HG03432 (cell line): ENCODE results near the gene KANSL1L.
"Not testable (repeated sequence)": the region's sequence is repeated elsewhere in the genome, so short reads cannot be mapped to it uniquely, and the experiment has no call there.

Source experiments
- ATAC-seq: cut with Tn5 transposase; IDR thresholded peaks from one replicate; pipeline ENCODE4 v1.9.1; 2021; ENCODE audit warnings: mild to moderate bottlenecking, moderate library complexity; ENCODE audit not compliant: unreplicated experiment

Gene KANSL1L

DNA sequence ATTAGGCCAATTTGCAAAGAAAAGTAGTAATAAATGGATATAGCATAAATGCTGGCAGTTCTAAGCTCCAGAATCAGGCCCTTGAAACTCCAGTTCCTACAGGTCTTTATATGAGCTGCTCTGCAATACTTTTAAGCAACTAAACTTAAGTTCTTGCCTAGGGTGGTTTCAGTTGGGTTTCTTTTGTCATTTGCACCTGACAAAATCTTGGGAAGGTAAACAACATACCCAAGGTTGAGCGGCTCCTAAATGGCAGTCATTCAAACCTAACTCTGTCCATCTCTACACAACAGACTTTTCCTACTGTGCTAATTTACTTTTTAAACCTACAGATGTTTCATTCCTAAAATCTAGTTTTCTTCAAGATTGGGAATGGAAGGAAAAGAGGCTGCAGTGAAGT lies 9.3 kb upstream of the KANSL1L start:
- ATAC-seq: no peak

DNA sequence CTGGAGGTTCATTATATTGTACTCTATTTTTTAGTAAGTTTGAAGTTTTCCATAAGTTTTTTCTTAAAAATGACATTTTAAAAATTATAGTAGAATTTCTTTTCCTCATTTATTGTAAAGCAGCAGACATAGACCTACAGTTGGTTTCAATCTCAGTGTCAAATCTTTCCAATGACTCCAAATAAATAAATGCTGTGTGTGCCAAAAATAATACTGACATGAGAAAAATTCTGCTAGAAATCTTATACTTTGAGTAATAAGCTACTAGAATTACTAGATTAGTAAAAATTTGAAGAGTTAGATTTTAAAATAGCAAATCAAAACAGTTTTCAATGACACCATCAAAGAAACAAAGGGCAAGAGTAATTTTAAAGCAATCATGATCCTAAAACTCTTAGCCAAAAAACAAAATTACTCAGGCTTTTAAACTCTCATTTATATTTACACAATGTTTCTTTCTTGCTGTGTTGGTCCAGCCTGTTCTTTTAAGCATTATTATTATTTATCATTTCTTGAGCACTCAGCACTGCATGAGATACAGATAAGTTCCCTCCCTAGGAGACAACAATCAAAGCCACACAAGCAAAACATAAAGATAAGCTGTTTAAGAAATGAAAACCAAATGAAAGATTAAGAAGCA lies 8.3 kb upstream of the KANSL1L start:
- no peak for ATAC-seq

DNA sequence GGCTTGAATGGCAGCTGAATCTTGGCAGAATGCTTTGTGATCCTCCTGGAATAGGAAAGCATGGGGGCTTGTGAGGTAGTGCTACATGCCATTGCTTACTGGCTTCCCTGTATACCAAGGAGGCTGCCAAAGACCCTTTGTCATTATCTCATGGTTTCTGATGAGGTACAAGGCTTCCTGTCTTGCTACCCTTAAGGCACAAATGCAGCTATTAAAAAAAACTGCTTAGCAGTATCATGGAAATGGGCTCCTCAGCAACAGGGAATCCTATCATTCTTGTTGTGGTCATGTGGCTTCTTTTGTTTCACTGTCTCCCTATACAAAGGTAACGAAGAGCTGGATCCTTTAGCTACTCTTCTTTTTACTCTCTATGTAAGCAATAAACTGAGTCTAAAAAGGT lies 6.6 kb upstream of the KANSL1L start:
- ATAC-seq: no peak

DNA sequence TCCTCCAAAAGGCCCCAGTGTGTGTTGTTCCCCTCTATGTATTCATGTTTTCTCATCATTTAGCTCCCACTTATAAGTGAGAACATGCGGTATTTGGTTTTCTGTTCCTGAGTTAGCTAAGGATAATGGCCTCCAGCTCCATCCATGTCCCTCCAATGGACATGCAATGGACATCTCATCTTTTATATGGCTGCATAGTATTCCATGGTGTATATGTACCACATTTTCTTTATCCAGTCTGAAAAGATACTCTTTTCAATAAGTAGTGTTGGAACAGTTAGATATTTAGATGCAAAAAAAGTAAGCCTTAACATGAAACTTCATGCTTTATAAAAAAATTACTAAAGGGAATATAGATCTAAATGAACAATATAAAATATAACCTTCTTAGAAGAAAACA lies 5.9 kb upstream of the KANSL1L start:
- not testable (repeated sequence) for ATAC-seq

DNA sequence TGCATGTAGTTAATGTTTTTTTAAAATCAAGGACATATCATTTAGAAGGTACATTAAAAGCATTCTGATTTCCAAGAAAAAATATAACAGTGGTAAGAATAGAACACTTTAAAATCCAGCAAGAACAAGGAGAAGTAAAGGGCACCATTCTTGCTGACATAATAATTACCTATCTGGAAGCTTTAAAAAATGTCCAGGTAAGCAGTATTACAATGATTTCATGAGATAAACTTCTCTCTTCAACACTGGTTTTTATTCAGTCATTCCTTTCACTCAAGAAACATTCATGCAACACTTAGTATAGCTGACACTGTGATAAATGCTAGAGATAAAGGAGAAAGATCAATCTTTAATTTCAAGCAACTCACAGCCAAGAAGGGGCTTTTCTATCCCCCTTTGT lies 2.9 kb upstream of the KANSL1L start:
- no peak for ATAC-seq

DNA sequence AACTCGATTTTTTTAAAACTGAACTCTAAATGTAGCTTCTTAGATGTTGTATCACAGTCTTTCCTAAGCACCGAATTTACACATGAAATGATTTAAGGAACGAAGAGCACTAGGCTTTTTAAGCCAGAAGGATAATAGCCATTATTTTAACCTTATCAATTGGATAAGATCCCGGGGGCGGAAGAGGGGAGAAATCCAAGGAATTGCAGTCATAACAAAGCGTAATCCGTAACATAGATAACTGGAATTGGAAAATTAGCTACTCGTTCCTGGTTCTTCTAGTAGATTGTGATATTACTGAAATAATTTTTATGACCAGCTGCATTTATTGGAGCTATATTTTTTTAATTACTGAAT lies 988 bp upstream of the KANSL1L start:
- no peak for ATAC-seq

DNA sequence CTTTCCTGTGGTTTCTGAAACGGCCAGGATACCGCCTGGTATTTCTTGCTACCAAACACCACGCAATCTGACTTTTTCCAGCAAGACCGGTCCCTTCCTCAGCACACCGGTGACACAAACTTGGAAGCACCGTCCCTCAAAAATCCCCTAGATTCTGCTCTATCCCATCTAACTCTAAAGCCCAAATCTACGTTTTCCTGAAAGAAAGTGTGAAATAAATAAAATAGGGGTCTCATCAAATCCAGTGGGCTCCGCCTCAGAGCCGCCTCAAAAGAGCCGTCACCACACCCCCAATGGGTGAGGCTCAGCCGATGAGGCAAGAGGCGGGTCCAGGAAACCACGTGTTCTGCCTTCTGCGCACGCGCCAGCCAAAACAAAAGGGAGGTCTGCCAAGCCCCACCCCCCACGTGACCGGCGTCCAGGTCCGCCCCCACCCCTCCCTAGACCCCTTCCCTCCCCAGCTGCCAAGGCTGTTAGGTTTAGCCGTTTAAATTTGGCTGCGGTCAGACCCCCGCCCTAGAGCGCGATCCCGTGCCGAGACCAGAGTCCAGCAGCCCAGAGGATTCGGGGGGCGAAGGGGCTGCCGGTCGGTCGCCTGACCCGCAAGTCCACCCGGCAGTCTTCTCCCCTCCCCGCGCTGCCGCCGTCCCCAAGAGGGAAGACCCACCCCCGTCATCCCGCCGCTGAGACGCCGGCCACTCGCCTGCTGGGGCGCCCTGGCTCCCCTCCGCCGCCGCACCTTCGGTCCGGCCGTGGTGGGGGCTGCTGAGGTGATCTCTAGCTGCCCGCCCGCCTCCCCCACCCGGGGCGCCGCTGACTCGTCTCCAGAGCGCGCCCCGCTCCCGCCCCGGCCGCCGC lies 534 bp downstream of the KANSL1L start:
- ATAC-seq: peak; percentile 74

DNA sequence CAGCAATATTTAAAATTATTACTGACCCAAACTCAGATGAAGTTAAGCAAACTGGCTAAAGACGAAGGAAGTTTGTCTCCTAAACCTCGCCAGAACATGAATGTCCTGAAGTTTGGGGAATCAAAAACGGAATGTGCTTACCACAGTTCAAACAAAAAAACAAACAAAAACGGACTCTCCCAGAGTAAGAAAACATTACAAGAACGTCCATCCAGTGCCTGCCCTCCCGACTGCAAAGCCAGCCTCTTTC lies 1.1 kb downstream of the KANSL1L start:
- ATAC-seq: no peak

DNA sequence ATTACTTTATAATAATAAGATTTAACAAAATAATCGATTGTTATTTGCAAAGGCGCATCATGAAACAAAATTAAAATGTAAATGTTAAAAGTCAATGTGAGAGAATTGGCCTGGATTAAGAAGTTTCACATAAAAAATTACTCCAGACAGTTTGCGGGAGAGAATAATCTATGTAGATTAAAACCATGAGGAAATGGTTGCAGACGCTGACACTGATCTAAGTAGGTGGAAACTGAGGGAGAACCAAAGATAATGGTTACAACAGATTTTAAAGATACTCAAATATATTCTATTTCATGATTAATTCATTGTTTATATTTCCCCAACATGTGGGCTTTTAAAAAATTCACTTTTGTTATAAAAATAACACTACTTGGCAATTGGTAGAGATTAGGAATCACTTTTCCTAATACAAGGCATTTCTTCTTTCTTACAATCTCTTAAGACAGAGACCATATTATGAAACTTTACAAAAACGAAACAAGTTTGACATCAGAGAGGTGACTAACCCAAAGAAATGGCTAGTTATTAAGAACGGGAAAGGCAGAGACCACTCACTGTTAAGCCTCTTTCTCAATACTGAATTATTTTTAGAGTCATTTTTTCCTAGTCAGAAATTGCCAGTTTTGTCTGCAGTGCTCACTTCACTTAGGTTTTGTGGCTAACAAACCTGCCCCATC lies 1.6 kb downstream of the KANSL1L start:
- ATAC-seq: peak; percentile 25

DNA sequence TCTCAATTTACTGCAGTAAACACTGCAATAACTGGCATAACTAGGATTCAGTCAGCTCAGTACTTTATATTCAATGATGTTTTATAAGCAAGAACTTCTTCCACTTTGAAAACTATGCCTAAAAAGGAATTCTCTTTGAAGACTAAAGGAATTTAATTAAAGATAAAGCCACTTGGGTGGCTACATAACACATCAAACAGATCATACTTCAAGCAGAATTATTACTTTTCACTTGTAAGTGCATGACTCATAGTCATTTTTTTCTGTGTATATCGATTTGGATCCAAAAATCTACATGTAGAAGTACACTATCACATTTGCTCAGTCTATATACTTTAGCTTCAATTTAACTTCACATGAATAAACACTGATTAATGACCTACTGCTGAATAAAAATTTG lies 4.0 kb downstream of the KANSL1L start:
- ATAC-seq: no peak

DNA sequence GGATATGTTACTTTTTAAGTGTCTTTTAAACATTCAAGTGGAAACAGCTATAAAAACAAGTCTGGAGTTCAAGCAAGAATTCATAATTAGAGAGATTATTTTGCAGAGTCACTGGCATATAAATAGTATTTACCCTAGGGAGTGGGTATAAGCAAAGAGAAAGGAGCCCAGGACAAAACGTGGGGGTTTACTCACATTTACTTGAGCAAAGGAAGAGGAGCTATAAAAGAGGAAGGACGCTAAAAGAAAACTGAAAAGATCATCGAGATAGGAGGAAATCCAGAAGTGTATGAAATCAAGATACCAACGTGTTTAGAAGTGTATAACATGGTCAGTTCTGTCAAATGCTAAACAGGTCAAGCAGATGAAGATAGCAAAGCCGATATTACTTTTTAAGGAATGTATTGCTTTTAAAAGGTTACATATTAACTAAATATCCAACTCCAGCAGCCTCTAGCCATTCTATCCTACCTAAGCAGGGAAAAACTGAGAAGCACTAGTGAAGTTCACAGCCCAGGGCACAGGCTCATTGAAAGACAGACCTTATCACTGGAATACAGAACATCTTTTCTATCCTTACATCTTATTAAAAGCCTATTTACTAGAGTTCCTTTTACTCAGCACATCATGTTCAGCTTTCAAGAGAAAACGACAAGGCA lies 8.6 kb downstream of the KANSL1L start:
- no peak for ATAC-seq

DNA sequence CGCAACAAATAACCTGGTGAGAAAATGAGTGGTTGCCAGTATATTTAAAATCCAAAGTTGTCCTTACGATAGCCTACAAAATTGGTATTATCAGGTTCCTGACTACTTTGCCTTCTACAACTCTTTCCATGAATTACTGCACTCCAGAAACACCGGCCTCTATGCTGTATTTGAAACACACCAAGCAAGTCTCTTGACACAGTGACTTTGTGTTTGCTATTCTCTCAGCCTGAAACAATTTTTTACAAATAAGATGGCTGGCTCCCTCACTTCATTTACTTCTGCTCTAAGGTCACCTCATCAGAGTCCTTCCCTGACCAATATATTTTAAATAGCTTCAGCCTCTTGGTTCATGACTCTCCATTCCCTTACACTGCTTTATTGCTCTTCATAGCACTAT lies 12.2 kb downstream of the KANSL1L start:
- no peak for ATAC-seq

DNA sequence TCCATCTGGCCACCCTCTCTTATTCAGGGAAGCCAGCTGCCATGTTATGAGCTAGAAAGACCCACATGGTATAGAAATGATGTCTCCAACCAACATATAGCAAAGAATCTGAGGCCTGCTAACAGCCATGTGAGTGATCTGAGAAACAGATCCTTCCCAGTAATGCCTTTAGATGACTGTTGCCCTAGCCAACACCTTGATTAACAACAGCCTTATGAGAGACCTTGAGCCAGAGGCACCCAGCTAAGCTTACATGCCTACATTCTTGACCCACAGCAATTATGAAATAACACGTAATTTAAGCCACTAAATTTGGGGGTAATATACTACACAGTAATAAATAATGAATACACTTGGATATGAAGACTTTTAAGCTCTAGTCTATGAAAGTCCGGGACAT lies 13.0 kb downstream of the KANSL1L start:
- no peak for ATAC-seq

DNA sequence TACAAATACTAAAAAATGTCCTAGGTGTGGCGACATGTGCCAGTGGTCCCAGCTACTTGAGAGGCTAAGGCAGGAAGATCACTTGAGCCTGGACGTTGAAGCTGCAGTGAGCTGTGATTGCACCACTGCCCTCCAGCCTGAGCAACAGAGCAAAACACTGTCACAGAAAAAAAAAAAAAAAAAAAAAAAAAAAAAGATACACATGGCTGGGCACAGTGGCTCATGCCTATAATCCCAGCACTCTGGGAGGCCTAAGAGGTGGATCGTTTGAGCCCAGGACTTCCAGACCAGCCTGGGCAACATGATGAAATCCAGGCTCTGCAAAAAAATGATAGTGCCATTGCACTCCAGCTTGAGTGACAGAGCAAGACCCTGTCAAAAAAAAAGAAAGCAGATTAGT lies 13.7 kb downstream of the KANSL1L start:
- no peak for ATAC-seq

DNA sequence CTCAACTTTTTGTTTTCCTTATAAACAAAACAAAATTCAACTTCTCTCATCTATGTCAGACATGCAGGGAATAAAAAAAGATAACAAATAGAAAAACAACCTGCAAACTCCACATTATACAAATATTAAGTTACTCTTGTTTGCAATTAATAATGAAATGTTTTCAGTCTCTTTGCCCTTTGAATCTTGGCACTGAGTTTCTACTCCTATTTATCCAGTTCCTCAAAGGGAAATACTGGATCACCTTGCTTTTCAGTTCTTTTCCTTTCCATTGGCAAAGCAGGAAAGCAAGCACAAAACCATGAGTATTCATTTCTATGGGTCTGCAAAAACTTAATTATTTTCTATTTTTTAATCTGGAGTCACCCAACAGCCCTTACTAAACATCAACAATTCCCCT lies 23.6 kb downstream of the KANSL1L start:
- ATAC-seq: no peak

DNA sequence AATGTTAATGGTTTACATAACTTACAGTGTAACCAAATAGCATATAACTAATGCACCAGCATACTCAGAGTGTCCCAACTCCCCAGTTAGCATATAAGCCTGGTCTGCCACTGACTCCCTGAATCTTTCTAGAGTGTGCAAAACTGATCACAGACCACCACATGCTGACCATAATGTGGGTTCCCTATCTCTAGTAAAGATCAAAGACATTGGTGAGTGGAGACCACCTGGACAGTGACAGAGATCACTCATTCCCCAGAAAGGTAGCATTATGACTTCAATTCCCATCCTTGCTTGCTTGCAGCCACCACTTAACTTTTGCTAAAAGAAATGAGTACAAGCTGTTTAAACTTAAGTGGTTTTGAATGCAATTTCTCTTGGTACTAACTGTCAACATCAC lies 39.0 kb downstream of the KANSL1L start:
- ATAC-seq: no peak

DNA sequence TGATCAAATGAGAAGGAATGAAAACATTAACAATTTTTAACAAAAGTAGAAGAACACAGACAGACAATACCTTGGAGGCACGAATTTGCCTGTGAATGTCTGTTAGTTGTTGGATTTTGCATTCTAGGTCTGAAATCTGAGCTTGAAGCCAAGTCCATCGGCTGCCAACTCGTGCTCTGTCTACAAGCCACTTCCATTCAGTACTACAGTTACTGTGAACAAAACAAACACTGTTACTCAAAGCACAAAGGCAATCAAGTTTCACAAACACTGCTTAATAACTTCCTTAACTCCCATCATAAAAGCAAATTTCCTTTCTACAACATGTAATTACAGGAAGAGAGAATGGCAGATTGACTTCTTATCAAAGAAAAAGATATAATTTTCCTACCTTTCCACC lies 42.2 kb downstream of the KANSL1L start:
- ATAC-seq: no peak

DNA sequence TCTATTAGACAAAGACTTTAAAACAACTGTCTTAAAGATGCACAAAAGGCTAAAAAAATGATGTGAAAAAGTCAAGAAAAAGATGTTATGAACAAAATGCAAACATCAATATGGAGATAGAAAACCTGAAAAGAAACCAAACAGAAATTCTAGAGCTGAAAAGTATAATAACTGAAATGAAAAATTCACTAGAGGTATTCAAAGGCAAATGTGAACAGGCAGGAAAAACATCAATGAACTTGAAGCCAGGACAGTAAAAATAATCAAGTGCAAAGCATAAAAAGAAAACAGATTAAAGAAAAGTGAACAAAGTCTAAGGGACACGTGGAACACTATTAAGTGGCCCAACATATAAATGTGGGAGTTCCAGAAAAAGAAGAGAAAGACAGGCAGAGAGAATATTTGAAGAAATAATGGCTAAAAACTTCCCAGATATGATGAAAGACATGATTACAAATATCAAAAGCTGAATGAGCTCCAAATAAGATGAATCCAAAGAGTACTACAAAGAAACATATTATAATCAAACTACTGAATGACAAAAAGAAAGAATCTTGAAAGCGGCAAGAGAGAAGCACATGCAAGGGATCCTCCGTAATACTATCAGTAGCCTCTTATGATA lies 57.5 kb downstream of the KANSL1L start:
- no peak for ATAC-seq

DNA sequence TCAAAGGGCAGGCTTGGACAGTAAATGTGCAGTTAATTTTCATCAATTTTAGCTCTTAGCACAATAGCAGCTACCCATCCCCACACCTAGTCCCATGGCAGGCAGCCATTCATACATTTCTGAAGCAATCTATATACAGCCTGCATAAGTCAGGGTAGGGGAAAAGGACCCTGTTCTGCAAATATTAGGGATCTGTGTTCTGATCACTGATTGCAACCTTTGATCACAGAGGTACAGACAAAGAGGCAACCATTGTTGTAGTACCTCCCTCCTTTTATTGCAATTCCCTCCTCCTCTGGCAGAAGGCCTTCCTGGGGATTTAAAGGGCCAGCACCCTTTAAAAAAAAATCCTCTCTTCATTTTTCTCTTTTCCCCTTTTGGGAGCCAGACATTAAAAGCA lies 58.3 kb downstream of the KANSL1L start:
- no peak for ATAC-seq

DNA sequence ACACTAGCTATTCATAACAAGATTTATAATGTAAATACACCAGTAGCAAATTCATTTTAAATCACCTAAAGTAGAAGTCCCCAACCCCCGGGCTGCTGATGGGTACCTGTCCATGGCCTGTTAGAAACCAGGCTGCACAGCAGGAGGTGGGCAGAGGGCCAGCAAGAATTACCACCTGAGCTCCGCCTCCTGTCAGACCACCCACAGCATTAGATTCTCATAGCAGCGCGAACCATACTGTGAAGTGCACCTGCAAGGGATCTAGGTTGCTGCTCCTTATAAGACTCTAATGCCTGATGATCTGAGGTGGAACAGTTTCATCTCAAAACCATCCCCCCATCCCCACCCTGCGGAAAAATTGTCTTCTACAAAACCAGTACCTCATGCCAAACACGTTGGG lies 71.3 kb downstream of the KANSL1L start:
- ATAC-seq: no peak

DNA sequence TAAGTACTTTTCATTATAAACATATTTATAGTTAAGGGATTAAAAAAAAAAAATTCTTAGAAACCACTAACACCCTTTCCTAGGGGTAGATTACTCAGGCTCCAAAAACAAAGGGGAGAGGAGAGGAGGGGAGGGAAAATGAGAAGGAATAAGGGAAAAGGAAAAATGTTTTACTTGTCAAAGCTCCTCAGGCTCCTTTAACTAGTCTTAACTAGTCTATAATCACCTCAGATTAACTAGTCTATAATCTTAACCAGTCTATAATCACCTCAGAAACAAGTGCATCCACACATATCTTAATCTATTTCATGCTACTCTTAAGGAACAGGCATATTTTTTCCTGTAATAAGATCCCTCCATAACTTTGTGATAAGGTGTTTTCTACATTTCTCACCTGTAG lies 76.4 kb downstream of the KANSL1L start:
- no peak for ATAC-seq

DNA sequence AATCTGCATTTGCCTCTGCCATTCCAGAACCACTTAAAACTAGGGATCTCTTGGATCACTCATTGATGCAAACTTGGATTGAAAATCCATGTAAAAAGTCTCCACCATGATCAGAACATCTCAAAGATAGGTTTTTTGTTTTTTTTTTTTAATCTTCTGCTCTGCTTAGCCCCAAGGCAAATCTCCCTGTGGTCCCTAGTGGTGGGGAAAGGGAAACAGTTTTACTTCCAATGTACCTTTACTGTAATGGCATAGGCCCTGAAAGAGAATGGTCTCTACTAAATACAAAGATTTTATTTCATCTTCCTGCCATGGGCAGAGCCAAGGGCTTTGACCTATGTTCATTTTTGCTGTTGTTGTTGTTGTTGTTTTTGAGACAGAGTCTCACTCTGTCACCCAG lies 78.4 kb downstream of the KANSL1L start:
- ATAC-seq: no peak
